Measurements from ENCODE around the gene TIPARP. TPM values are rescaled to one million over a fixed set of nuclear protein-coding genes. Genes with fewer than 3 reads are reported as not detected.

Gene TIPARP
- total RNA-seq, 1 experiment from 2014 or later: 116 TPM

GRCh38 chr3:156680243-156680914 lies 6.0 kb downstream of the TIPARP start:
- DNase-seq (ENCODE audit: low spot score): no peak
- Histone ChIP-seq H3K9me3 (ENCODE audit: low read depth, low read length, poor library complexity, severe bottlenecking) (no peaks in the 10 kb centered on the region), H3K4me3 (ENCODE audit: low read depth, low read length, poor library complexity, severe bottlenecking) (peak overlapping the region; percentile 89), H3K27ac (ENCODE audit: low read depth, low read length, poor library complexity, severe bottlenecking) (peak overlapping the region; percentile 9), H3K27me3 (replicated peaks; ENCODE audit: insufficient read depth, low read depth, low read length, poor library complexity) (no peaks in the 10 kb centered on the region), H3K36me3 (ENCODE audit: insufficient read depth, low read length, poor library complexity, severe bottlenecking) (peaks cover 77% of the 10 kb centered on the region), H3K4me1 (ENCODE audit: insufficient read depth, low read length, poor library complexity, severe bottlenecking) (peaks cover 79% of the 10 kb centered on the region)
- TF ChIP-seq CTCF (conservative IDR thresholded peaks at IDR 0.05; ENCODE audit: low read depth, low read length): no peak
- no peak for TF ChIP-seq EZH2 (IDR thresholded peaks at IDR 0.05; ENCODE audit: borderline replicate concordance, low read depth, low read length, poor library complexity, severe bottlenecking)
- ChIA-PET CTCF (no interaction called here), POLR2A (ENCODE audit: low non-redundant PET) (no interaction called here)
- BruUV-seq (replicated peaks): no TSS peak
- intact Hi-C loops (cut with micrococcal nuclease; ENCODE audit: unreplicated experiment): loop anchor here (5.0 kb wide), 1 partner anchor 457 kb away; no protein-coding TSS in a partner anchor

- peaks cover 83% of the 10 kb centered on the region for H3K36me3 ChIP-seq (ENCODE audit: insufficient read depth, low read length, poor library complexity, severe bottlenecking)
- peak; percentile 48 for DNase-seq (ENCODE audit: low spot score)
- no peaks in the 10 kb centered on the region for H3K9me3 ChIP-seq (ENCODE audit: low read depth, low read length, poor library complexity, severe bottlenecking)
- BruUV-seq (replicated peaks): no TSS peak
- peak overlapping the region; percentile 9 for H3K27ac ChIP-seq (ENCODE audit: low read depth, low read length, poor library complexity, severe bottlenecking)
- POLR2A ChIA-PET (ENCODE audit: low non-redundant PET): no interaction called here
- CTCF ChIA-PET: no interaction called here
- TF ChIP-seq CTCF (conservative IDR thresholded peaks at IDR 0.05; ENCODE audit: low read depth, low read length) (no peak), EZH2 (IDR thresholded peaks at IDR 0.05; ENCODE audit: borderline replicate concordance, low read depth, low read length, poor library complexity, severe bottlenecking) (no peak)
- peaks cover 85% of the 10 kb centered on the region for H3K4me1 ChIP-seq (ENCODE audit: insufficient read depth, low read length, poor library complexity, severe bottlenecking)
- intact Hi-C loops (cut with micrococcal nuclease; ENCODE audit: unreplicated experiment): loop anchor here (5.0 kb wide), 1 partner anchor 456 kb away; no protein-coding TSS in a partner anchor
- peak overlapping the region; percentile 89 for H3K4me3 ChIP-seq (ENCODE audit: low read depth, low read length, poor library complexity, severe bottlenecking)
- H3K27me3 ChIP-seq (replicated peaks; ENCODE audit: insufficient read depth, low read depth, low read length, poor library complexity): no peaks in the 10 kb centered on the region
Measured at GRCh38 chr3:156681002-156681401, 6.6 kb downstream of the TIPARP start.

- intact Hi-C loops (cut with micrococcal nuclease; ENCODE audit: unreplicated experiment): loop anchor here (5.0 kb wide), 1 partner anchor 455 kb away; no protein-coding TSS in a partner anchor
- Histone ChIP-seq H3K36me3 (ENCODE audit: insufficient read depth, low read length, poor library complexity, severe bottlenecking) (peaks cover 90% of the 10 kb centered on the region), H3K27ac (ENCODE audit: low read depth, low read length, poor library complexity, severe bottlenecking) (no peak overlapping the region), H3K27me3 (replicated peaks; ENCODE audit: insufficient read depth, low read depth, low read length, poor library complexity) (no peaks in the 10 kb centered on the region), H3K4me1 (ENCODE audit: insufficient read depth, low read length, poor library complexity, severe bottlenecking) (peaks cover 95% of the 10 kb centered on the region), H3K9me3 (ENCODE audit: low read depth, low read length, poor library complexity, severe bottlenecking) (no peaks in the 10 kb centered on the region), H3K4me3 (ENCODE audit: low read depth, low read length, poor library complexity, severe bottlenecking) (peak overlapping the region; percentile 89)
- BruUV-seq (replicated peaks): no TSS peak
- ChIA-PET POLR2A (ENCODE audit: low non-redundant PET) (interaction anchor here (0.6 kb wide), 1 partner anchor 297 kb away, joined by 4 read pairs; no protein-coding TSS in a partner anchor), CTCF (no interaction called here)
- TF ChIP-seq CTCF (conservative IDR thresholded peaks at IDR 0.05; ENCODE audit: low read depth, low read length): no peak
- no peak for TF ChIP-seq EZH2 (IDR thresholded peaks at IDR 0.05; ENCODE audit: borderline replicate concordance, low read depth, low read length, poor library complexity, severe bottlenecking)
- no peak for DNase-seq (ENCODE audit: low spot score)
Measured at GRCh38 chr3:156682501-156682900, 8.1 kb downstream of the TIPARP start.

Data from A673 (cell line).